T-helper 9 cell (primary cell): ENCODE measurements around the gene UCK1.

Source experiments
- DNase-seq: peaks from one replicate; pipeline ENCODE4 v3.0.0-alpha.2; 2020

Gene UCK1

DNA sequence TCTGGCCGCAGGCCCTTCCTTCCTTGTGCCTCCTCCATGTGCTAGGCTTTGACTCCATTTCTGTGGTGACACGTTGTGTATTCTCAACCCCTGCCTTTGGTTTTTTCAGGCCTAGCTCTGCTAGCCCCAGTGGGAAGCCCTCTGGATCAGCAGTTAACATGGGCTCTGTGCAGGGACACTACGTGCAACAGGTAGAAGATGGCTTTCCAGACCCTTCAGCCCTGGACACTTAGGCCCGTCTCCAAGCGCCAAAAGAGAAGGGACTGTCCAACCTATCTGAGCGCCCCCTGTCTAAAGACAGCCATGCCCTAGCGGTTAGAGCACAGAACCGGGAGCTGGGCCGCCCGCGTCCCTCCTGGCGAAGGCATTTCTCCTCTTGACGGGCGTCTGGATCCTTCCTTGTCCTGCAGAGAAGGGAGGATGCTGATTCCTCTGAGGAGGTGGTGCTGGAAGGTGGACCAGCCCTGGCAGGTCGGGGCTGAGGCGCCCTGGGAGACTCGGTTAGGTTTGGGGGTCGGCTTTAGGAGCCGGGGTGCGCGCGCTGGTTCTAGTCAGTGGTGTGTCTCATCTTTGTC lies 36.7 kb downstream of the UCK1 start:
- DNase-seq = no peak

GRCh38 chr9:131492070-131492469 lies 39.0 kb downstream of the UCK1 start:
- DNase-seq = no peak

DNA sequence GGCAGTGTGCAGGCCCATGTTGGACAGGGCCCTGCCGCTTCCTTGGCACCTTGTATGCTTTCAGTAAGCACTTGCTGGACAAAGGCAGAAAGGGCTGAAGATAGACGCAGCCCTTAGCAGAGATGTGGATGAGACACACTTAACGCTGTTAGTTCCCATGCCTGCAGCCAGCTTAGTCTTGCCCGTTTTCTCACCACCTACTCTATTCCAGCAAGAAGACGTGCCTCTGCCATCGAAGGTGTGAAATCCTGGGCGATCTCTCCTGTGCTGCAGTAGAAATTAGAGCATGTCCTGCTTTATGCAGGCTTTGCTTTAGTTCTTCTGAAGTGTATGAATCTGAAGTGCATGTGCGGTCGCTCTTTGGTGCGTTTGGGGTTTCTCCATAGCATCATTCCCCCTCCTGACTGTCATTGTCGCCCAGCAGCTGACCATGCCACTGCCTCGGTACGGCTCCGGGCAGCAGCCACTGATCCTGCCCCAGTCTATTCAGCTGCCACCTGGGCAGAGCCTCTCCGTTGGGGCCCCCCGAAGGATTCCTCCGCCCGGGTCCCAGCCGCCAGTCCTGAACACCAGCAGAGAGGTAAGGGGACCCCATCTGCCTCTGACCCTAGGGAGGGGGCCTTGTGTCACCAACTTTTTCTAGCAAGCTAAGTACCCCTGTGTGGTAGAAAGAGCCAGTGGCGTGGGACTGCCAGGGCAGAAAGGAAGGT lies 39.9 kb downstream of the UCK1 start:
- DNase-seq = no peak

- no peak for DNase-seq
Observed at GRCh38 chr9:131490514-131490913, 40.5 kb downstream of the UCK1 start.

DNA sequence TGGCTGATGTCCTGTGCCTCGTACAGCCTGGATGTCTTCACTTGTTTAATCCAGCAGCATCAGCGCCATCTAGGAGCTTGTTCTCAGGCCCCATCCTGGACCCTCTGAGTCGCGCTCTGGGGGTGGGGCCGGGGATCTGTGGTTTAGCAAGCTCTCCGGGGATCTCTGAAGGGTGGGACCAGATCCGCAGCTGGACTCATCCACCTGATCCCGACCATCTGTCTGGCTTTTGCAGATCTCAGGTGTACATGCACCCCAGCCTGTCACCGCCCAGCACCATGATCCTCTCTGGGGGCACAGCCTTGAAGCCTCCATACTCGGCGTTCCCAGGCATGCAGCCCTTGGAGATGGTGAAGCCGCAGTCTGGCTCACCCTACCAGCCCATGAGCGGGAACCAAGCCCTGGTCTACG lies 43.4 kb downstream of the UCK1 start:
- no peak for DNase-seq

DNA sequence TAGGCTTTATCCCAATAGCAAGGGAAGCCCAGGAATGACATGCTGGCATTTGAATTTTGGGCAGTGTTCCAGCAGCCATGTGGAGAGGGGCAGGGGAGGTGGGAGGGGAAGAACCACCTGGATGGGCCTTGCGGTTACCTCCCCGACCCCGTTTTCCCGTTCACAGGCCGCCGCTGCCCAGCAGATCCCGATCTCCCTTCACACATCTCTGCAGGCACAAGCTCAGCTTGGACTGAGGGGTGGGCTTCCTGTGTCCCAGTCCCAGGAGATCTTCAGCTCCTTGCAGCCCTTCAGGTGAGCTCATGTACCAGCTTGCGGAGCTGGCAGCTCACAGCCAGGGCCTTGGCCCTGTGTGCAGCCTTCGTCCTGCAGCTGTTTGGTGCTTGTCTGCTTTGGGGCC lies 44.1 kb downstream of the UCK1 start:
- DNase-seq = no peak

- DNase-seq = no peak
Observed at GRCh38 chr9:131485728-131486422, 45.2 kb downstream of the UCK1 start.

GRCh38 chr9:131485206-131485605 lies 45.9 kb downstream of the UCK1 start:
- no peak for DNase-seq

DNA sequence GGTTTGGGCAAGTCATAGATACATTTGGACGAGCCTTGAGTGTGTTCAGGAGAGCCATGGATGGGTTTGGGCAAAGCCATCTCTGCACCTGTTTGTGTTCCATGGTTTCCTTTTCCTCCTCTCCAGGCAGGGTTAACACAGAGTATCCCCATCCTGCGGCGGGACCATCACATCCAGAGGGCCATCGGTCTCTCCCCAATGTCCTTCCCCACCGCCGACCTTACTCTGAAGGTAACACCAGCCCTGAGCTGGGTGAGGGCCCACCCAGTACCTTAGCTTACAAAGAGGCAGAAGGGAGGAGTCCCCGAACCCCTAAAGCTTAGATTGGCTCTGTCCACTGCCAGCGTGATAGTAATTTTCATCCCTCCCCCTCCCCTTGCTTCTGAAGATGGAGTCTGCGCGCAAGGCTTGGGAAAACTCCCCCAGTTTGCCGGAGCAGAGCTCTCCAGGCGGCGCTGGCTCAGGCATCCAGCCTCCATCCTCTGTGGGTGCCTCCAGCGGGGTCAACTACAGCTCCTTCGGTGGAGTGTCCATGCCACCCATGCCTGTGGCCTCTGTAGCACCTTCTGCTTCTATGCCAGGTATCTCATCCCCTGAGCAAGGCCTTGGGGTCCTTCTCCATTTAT lies 46.4 kb downstream of the UCK1 start:
- no peak for DNase-seq

- DNase-seq = no peak
Observed at GRCh38 chr9:131484051-131484445, 47.0 kb downstream of the UCK1 start.

DNA sequence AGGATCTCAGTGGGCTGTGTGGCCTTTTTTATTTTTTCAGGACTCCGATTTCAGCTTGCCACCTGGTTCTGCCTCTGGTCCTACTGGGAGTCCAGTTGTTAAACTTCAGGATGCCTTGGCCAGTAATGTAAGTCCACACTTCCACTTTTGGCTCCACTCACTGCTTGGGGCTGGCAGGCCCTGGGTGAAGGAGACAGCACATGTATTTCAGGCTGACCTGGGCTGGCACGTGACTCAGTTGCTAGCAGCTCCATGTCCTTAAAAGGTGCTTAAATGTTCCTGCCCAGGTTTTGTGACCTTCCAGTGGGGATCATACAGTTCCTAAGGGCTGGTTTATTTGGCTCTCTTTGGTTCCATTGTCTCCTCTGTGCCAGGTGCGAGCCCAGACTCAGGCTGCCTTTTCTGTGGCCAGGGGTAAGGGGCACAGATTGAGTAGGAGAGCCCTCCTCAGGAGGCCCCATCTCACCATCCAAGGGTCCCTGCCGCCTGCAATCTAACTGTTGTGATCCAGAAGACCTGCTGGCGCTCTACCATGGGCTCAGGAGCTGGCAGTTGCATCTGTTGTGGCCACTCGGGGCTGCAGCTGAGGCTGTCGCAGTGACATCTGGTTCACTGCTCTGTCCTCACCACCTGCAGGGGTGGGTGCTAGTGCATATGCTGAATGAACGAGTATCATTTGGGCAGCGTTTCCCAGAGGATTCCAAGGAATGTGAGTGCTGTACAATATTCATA lies 47.6 kb downstream of the UCK1 start:
- no peak for DNase-seq

- no peak for DNase-seq
Observed at GRCh38 chr9:131482343-131483006, 48.6 kb downstream of the UCK1 start.

DNA sequence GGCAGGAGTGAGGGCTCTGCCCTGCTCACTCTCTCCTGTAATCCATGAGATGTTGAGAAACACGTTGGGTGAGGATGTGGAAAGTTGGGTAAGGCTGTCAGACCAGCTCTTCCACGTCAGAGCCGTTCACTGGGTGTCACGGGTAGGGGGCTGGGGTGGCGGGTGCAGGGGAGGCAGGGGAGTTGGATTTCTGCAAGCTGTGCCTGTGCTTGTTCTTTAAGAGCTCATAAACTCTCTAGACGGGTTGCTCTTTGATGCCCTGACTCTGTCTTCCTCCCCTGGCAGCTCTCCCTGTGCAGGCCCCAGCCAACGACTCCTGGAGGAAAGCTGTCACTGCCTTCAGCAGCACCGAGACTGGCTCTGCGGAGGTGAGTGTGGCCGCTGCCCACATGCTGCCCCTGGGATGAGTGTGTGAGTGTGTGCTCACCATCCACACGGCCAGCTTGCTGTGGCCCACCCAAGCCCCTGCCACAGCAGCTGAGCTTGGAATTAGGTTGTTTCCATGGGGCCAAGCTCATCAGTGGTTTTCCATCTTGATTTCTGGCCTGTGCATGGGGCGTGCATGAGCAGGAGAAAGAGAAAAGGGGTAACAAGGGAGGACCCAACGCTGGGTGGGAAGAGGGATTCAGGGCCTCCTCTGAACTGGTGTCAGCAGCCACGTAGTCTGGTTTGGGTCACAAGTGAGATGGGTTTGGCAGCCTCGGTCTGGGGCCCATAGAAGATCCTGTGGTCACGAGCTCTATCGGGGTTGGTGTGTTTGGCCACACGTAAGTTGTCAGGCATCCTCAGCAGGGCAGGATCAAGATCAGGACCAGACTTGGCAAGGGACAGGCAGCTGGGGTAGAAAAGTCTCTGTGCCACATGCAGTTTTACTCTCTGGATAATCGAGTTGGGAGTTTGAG lies 49.4 kb downstream of the UCK1 start:
- no peak for DNase-seq

DNA sequence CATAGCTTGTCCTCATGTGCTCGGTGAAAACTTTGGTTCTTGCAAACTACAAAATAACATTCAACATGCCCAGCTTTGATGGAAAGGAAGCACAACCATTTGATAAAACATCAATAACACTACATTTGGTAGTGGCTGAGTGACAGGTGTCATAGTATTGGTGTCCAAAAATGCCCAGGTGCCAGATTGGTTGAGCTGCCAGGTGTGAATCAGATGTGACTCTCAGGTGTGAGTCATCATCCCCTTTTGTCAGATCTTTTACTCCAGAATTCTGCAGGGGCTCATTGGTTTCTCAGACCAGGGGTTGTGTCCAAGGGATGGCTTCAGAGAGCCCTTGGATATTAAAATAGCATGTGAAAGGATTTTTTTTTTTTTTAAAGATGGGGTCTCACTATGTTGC lies 50.8 kb downstream of the UCK1 start:
- DNase-seq = no peak

GRCh38 chr9:131478911-131479310 lies 52.2 kb downstream of the UCK1 start:
- no peak for DNase-seq

- peak; percentile 59 for DNase-seq
Observed at GRCh38 chr9:131478421-131478868, 52.6 kb downstream of the UCK1 start.

GRCh38 chr9:131477816-131478419 lies 53.1 kb downstream of the UCK1 start:
- no peak for DNase-seq

GRCh38 chr9:131477367-131477766 lies 53.7 kb downstream of the UCK1 start:
- no peak for DNase-seq

GRCh38 chr9:131476777-131477345 lies 54.2 kb downstream of the UCK1 start:
- no peak for DNase-seq

GRCh38 chr9:131475956-131476776 lies 54.9 kb downstream of the UCK1 start:
- DNase-seq = no peak
